Mesenchymal stem cell (in vitro differentiated cells and primary cell): ENCODE measurements around the gene ABCA1.
"Not testable (repeated sequence)": the region's sequence is repeated elsewhere in the genome, so short reads cannot be mapped to it uniquely, and the experiment has no call there.

ENCODE experiments used
- DNase-seq: peaks from one replicate; pipeline ENCODE4 v3.0.0-alpha.2; 2013
- H2AFZ ChIP-seq: one replicate; pipeline ENCODE4 v1.6.1; 2013; ENCODE audit warnings: low read depth, mild to moderate bottlenecking, control low read depth, inconsistent platforms, low read length, moderate library complexity
- H2AK5ac ChIP-seq: 2 replicates; pipeline ENCODE4 v1.6.1; 2013; ENCODE audit warnings: low read length, moderate library complexity, mild to moderate bottlenecking, inconsistent platforms; ENCODE audit not compliant: severe bottlenecking
- H2BK120ac ChIP-seq: one replicate; pipeline ENCODE4 v1.6.1; 2013; ENCODE audit warnings: low read depth, mild to moderate bottlenecking, inconsistent platforms, low read length, moderate library complexity
- H2BK12ac ChIP-seq, 2 experiments: one replicate each; pipeline ENCODE4 v1.6.1; 2013; ENCODE audit warnings: inconsistent platforms in 2 of 2, low read length in 2 of 2, mild to moderate bottlenecking in 2 of 2, moderate library complexity in 2 of 2, control low read depth in 1 of 2
- H2BK15ac ChIP-seq: one replicate; pipeline ENCODE4 v1.6.1; 2013; ENCODE audit warnings: mild to moderate bottlenecking, low read depth, inconsistent platforms; ENCODE audit not compliant: poor library complexity, severe bottlenecking
- H2BK5ac ChIP-seq: 2 replicates; pipeline ENCODE4 v1.6.1; 2013; ENCODE audit warnings: low read depth, mild to moderate bottlenecking, low read length, control low read depth, inconsistent platforms; ENCODE audit not compliant: poor library complexity, severe bottlenecking
- H3K14ac ChIP-seq, 2 experiments: one replicate each; pipeline ENCODE4 v1.6.1; 2013; ENCODE audit warnings: inconsistent platforms in 2 of 2, low read length in 2 of 2, control low read depth in 1 of 2, mild to moderate bottlenecking in 1 of 2, moderate library complexity in 1 of 2
- H3K18ac ChIP-seq, 2 experiments: one replicate each; pipeline ENCODE4 v1.6.1; 2013; ENCODE audit warnings: inconsistent platforms in 2 of 2, low read length in 2 of 2, control low read depth in 1 of 2, low read depth in 1 of 2, mild to moderate bottlenecking in 1 of 2
- H3K23ac ChIP-seq, 2 experiments: one replicate each; pipeline ENCODE4 v1.6.1; 2013; ENCODE audit warnings: inconsistent platforms in 2 of 2, low read length in 2 of 2, mild to moderate bottlenecking in 2 of 2, moderate library complexity in 2 of 2, control low read depth in 1 of 2
- H3K27ac ChIP-seq: 2 replicates; pipeline ENCODE4 v1.5.1; 2013; ENCODE audit warnings: mild to moderate bottlenecking, moderate library complexity, low read length, control low read depth, inconsistent platforms; ENCODE audit not compliant: poor library complexity, severe bottlenecking
- H3K27me3 ChIP-seq, 2 experiments: 2 replicates each; pipeline versions ENCODE4 v1.6.1 to v1.7.0; 2013; ENCODE audit warnings: low read length in 2 of 2, mild to moderate bottlenecking in 2 of 2, moderate library complexity in 2 of 2, control low read depth in 1 of 2, inconsistent platforms in 1 of 2; ENCODE audit not compliant: control insufficient read depth in 1 of 2, insufficient read depth in 1 of 2
- H3K36me3 ChIP-seq, 2 experiments: 2 replicates each; pipeline versions ENCODE4 v1.6.1 to v1.7.0; 2013; ENCODE audit warnings: low read length in 2 of 2, control low read depth in 1 of 2, inconsistent platforms in 1 of 2, low read depth in 1 of 2, mild to moderate bottlenecking in 1 of 2; ENCODE audit not compliant: insufficient read depth in 2 of 2, control insufficient read depth in 1 of 2
- H3K4ac ChIP-seq, 2 experiments: one replicate each; pipeline ENCODE4 v1.6.1; 2013; ENCODE audit warnings: inconsistent platforms in 2 of 2, low read length in 2 of 2, mild to moderate bottlenecking in 2 of 2, moderate library complexity in 2 of 2, control low read depth in 1 of 2, low read depth in 1 of 2
- H3K4me1 ChIP-seq: 2 replicates; pipeline ENCODE4 v1.6.1; 2013; ENCODE audit warnings: low read depth, low read length, control low read depth; ENCODE audit not compliant: control insufficient read depth, insufficient read depth
- H3K4me2 ChIP-seq: 2 replicates; pipeline ENCODE4 v1.6.1; 2013; ENCODE audit warnings: low read length, mild to moderate bottlenecking, inconsistent platforms; ENCODE audit not compliant: poor library complexity, severe bottlenecking
- H3K4me3 ChIP-seq, 2 experiments: 2 replicates each; pipeline versions ENCODE4 v1.5.1 to v1.7.0; 2013; ENCODE audit warnings: low read length in 2 of 2, mild to moderate bottlenecking in 2 of 2, control low read depth in 1 of 2, low read depth in 1 of 2; ENCODE audit not compliant: insufficient read depth in 1 of 2
- H3K79me1 ChIP-seq: replicated peaks from 2 replicates; pipeline ENCODE4 v1.6.1; 2013; ENCODE audit warnings: mild to moderate bottlenecking, control low read depth, low read length, inconsistent platforms; ENCODE audit not compliant: poor library complexity, severe bottlenecking
- H3K9ac ChIP-seq: 2 replicates; pipeline ENCODE4 v1.7.0; 2013; ENCODE audit warnings: mild to moderate bottlenecking, low read length, moderate library complexity
- H3K9me3 ChIP-seq: 2 replicates; pipeline ENCODE4 v1.7.0; 2013; ENCODE audit warnings: mild to moderate bottlenecking, low read length; ENCODE audit not compliant: control insufficient read depth
- H4K8ac ChIP-seq: one replicate; pipeline ENCODE4 v1.6.1; 2013; ENCODE audit warnings: inconsistent platforms, mild to moderate bottlenecking, low read length, moderate library complexity
- H4K91ac ChIP-seq: one replicate; pipeline ENCODE4 v1.6.1; 2013; ENCODE audit warnings: mild to moderate bottlenecking, low read length, inconsistent platforms
- WGBS: methylation state at CpG from one replicate; pipeline ENCODE4 v1.1.7; 2013; ENCODE audit warnings: mixed read lengths; 5-methylcytosine and 5-hydroxymethylcytosine counted together

ABCA1 gene

DNA sequence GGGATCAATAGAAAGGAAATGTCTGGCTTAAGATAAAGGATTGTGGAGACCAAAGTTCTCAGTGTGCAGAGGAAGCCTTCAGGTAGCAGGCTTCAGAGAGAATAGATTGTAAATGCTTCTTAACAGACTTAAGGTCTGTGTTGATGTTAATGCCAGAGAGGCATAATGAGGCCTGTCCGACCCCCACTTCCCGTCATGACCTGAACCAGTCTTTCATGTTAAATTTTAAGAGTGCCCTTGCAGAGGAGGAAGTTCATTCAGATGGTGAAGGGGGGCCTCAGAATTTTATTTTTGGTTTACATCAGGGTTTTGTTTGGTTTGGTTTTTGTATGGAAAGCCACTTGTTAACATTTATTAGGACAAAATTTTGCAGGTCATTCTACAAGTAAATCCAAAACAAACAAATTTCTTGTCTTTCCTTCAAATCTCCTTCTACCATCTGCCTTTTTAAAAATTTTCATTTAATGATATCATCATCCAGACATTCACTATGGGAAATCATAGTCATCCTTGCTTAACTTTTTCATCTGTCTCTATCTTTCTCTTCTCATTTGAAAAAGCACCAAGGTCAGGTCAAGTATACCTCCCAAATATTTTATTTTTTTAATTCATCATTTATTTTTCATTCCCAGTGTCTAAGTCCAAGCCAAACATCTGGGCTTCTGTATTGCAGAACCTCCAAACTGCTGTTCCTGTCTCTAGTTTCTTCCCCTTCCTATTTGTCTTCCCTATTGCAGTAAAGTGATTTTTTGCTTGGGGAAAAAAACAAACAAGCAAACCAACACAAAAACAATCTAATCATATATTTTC is 6.9 kb upstream of the ABCA1 start:
- Histone ChIP-seq H3K4me2 (no peak overlapping the region), H4K8ac (no peak overlapping the region), H3K36me3 (no peaks in the 10 kb centered on the region), H2BK120ac (no peak overlapping the region), H3K4me3 (no peak overlapping the region), H4K91ac (no peak overlapping the region), H2BK5ac (no peak overlapping the region), H3K27ac (no peak overlapping the region), H3K14ac (no peak overlapping the region), H3K4me1 (no peaks in the 10 kb centered on the region), H2BK15ac (no peak overlapping the region), H3K23ac (no peak overlapping the region), H3K27me3 (no peaks in the 10 kb centered on the region), H2BK12ac (peak overlapping the region in 1 of 2 experiments; percentile 11), H3K18ac (no peak overlapping the region), H3K4ac (no peak overlapping the region), H3K9me3 (no peaks in the 10 kb centered on the region), H3K79me1 (no peaks in the 10 kb centered on the region), H3K9ac (no peak overlapping the region), H2AK5ac (no peak overlapping the region), H2AFZ (no peak overlapping the region)
- 46% methylated on average over 2 of the region's 2 CpGs for WGBS
- no peak for DNase-seq

- H3K4me3 ChIP-seq, H3K36me3 ChIP-seq, H3K4me2 ChIP-seq, H3K18ac ChIP-seq, H3K4ac ChIP-seq, H2BK12ac ChIP-seq, H3K23ac ChIP-seq, H3K9me3 ChIP-seq, H3K27me3 ChIP-seq, DNase-seq, H2BK120ac ChIP-seq, H4K8ac ChIP-seq, H2AK5ac ChIP-seq, H3K9ac ChIP-seq, H2BK15ac ChIP-seq, H2BK5ac ChIP-seq, H2AFZ ChIP-seq, H3K14ac ChIP-seq, H3K27ac ChIP-seq, H4K91ac ChIP-seq, H3K79me1 ChIP-seq, H3K4me1 ChIP-seq: not testable (repeated sequence)
- WGBS: 100% methylated on average over 1 of the region's 2 CpGs
These were observed 5.1 kb upstream of the ABCA1 start for GRCh38 chr9:104933091-104933490.

DNA sequence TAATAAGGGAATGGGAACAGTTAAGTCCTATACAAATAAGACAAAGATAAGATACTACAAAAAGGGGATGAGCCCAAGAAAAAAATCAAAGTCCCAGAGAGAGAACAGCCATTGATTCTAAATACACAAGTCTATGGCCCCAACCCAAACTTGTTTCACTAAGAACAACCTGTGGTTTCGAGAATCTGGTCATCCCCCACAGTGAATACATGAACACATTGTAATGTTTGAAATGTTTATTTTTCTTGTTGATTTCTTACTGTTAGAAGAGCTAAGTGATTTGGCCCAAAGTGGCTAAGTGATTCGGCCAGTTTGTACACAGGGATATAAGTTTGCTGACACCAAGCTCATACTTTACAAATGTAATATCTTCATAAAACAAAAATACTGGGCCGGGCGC is 3.3 kb upstream of the ABCA1 start:
- H3K14ac ChIP-seq: no peak overlapping the region
- 100% methylated on average over 1 of the region's 4 CpGs for WGBS
- no peak overlapping the region for H3K4me3 ChIP-seq
- no peak overlapping the region for H2AFZ ChIP-seq
- no peaks in the 10 kb centered on the region for H3K79me1 ChIP-seq
- H3K27me3 ChIP-seq: no peaks in the 10 kb centered on the region
- H3K27ac ChIP-seq: no peak overlapping the region
- DNase-seq: no peak
- H3K4me2 ChIP-seq: no peak overlapping the region
- no peak overlapping the region for H4K91ac ChIP-seq
- H3K4me1 ChIP-seq: no peaks in the 10 kb centered on the region
- H3K18ac ChIP-seq: no peak overlapping the region
- H2BK5ac ChIP-seq: no peak overlapping the region
- no peak overlapping the region for H3K4ac ChIP-seq
- no peak overlapping the region for H2BK120ac ChIP-seq
- H3K9me3 ChIP-seq: no peaks in the 10 kb centered on the region
- no peak overlapping the region for H3K9ac ChIP-seq
- H2BK15ac ChIP-seq: no peak overlapping the region
- H2BK12ac ChIP-seq: no peak overlapping the region
- H4K8ac ChIP-seq: no peak overlapping the region
- no peak overlapping the region for H2AK5ac ChIP-seq
- no peaks in the 10 kb centered on the region for H3K36me3 ChIP-seq
- no peak overlapping the region for H3K23ac ChIP-seq

GRCh38 chr9:104927216-104927911 is 591 bp downstream of the ABCA1 start:
- Histone ChIP-seq H3K23ac (peak overlapping the region in 1 of 2 experiments; percentile 85), H3K79me1 (peaks cover 2% of the 10 kb centered on the region), H3K14ac (peak overlapping the region in 1 of 2 experiments; percentile 55), H3K4me3 (peak overlapping the region; percentile 61 to 99), H3K4me2 (peak overlapping the region; percentile 89), H2BK5ac (no peak overlapping the region), H2BK12ac (peak overlapping the region; percentile 20 to 27), H3K36me3 (peaks cover 0 to 4% of the 10 kb centered on the region in 2 experiments), H3K4me1 (peaks cover 2% of the 10 kb centered on the region), H3K27me3 (no peaks in the 10 kb centered on the region), H2BK15ac (peak overlapping the region; percentile 60), H3K18ac (peak overlapping the region; percentile 85 to 94), H3K4ac (peak overlapping the region; percentile 5 to 57), H4K91ac (no peak overlapping the region), H4K8ac (peak overlapping the region; percentile 35), H3K27ac (peak overlapping the region; percentile 19), H2AFZ (no peak overlapping the region), H2AK5ac (no peak overlapping the region), H2BK120ac (peak overlapping the region; percentile 74), H3K9me3 (no peaks in the 10 kb centered on the region), H3K9ac (peak overlapping the region; percentile 96)
- DNase-seq: peak; percentile 69
- WGBS: under 1% methylated on average over 40 of the region's 44 CpGs
